ENCODE data around the gene UGGT2. TPM values are rescaled to one million over a fixed set of nuclear protein-coding genes. Genes with fewer than 3 reads are reported as not detected.
"Not testable (repeated sequence)": the region's sequence is repeated elsewhere in the genome, so short reads cannot be mapped to it uniquely, and the experiment has no call there.

The UGGT2 gene
- total RNA-seq, 1 donor from 2014 or later: 12.9 TPM

- DNase-seq (no peak), ATAC-seq (no peak)
- intact Hi-C loops (cut with micrococcal nuclease): no loop called here
Observed at GRCh38 chr13:96002322-96003131, 50.7 kb downstream of the UGGT2 start.

GRCh38 chr13:96000069-96000468 lies 53.1 kb downstream of the UGGT2 start:
- intact Hi-C loops (cut with micrococcal nuclease): no loop called here
- DNase-seq (no peak), ATAC-seq (no peak)

- DNase-seq (no peak), ATAC-seq (no peak)
- intact Hi-C loops (cut with micrococcal nuclease): no loop called here
Observed at GRCh38 chr13:95987841-95988240, 65.4 kb downstream of the UGGT2 start.

DNA sequence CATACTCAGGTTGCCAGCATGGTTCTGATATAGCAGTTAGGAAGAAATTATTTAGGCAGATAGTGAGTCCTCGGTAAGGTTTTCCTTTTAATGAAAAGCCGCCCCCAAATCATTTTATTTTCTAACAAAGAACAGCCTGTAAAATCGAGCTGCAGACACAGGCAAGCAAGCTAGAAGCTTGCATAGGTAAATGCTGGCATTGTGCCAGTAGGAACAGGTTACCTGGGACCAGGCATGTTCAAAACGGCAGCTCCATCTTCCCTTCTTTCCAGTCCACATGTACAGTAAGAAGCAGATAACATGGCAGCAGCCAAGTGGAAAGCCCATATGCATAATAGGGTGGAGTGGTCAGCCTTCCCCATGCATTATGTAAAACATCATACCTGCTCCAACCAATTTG lies 71.1 kb downstream of the UGGT2 start:
- intact Hi-C loops (cut with micrococcal nuclease): no loop called here
- ATAC-seq (no peak), DNase-seq (no peak)

- intact Hi-C loops (cut with micrococcal nuclease); DNase-seq; ATAC-seq: not testable (repeated sequence)
Observed at GRCh38 chr13:95972651-95973050, 80.5 kb downstream of the UGGT2 start.

- ATAC-seq (no peak), DNase-seq (no peak)
- intact Hi-C loops (cut with micrococcal nuclease): no loop called here
Observed at GRCh38 chr13:95970878-95971277, 82.3 kb downstream of the UGGT2 start.

- intact Hi-C loops (cut with micrococcal nuclease): no loop called here
- no peak for DNase-seq
- ATAC-seq: no peak
Observed at GRCh38 chr13:95968906-95969305, 84.3 kb downstream of the UGGT2 start.

DNA sequence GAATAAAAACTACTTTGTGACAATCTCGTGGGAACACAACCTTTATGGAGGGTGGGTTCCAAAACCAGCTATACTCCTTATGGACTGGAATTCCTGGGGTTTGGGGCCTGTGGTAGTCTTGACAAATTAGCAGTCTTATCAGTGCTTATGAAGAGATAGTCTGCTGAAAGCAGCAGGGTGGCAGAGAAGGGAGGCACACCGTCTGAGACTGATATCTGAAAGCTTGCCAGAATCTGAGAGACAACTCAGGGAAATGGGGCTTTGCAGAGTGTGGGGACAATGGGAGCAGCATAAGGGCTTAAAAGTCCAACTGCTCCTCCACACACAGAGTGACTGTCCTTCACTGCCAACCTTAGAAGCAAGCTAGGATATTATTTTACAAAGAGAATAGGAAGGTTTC lies 95.9 kb downstream of the UGGT2 start:
- ATAC-seq: no peak
- DNase-seq: no peak
- intact Hi-C loops (cut with micrococcal nuclease): no loop called here

- ATAC-seq: no peak
- intact Hi-C loops (cut with micrococcal nuclease): no loop called here
- no peak for DNase-seq
Observed at GRCh38 chr13:95956589-95957148, 96.5 kb downstream of the UGGT2 start.

DNA sequence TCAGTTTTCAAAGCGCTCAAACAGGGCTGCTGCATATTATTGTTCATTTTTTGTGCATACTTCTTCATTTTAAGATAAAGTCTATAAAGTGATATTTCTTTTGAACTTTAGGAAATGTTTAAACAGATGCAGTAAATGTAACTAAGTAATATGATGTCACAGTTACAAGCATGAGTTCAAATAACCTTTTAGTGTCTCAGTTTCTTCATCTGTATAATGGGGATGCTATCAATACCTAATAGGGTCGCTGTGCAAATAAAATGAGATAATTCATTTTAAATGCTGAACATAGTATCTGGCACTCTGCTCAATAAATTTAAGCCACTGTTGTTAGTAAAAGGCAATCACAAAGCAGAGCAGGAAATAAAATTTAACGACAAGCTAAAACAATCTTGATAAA lies 97.5 kb downstream of the UGGT2 start:
- intact Hi-C loops (cut with micrococcal nuclease): no loop called here
- no peak for ATAC-seq
- no peak for DNase-seq

GRCh38 chr13:95955255-95955654 lies 97.9 kb downstream of the UGGT2 start:
- DNase-seq (no peak), ATAC-seq (no peak)
- intact Hi-C loops (cut with micrococcal nuclease): no loop called here

DNA sequence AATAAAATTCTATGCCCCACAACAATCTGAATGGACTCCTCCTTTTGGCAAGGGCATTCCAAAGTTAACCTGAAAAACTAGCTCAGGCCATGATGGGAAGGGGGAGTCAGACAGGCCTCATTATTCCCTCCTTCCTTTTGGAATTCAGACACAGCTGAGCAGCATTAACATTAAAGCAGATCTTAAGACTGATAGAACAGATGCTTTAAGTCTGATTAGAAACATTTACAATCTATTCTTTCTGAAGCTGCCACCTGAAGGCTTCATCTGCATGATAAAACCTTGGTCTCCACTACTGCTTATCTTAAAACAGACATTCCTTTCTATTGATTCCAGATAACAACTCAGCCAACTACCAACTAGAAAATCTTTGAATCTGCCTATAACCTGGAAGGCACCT lies 98.9 kb downstream of the UGGT2 start:
- intact Hi-C loops (cut with micrococcal nuclease): no loop called here
- no peak for ATAC-seq
- DNase-seq: no peak

- no peak for ATAC-seq
- intact Hi-C loops (cut with micrococcal nuclease): no loop called here
- DNase-seq: no peak
Observed at GRCh38 chr13:95950103-95950502, 103.1 kb downstream of the UGGT2 start.

GRCh38 chr13:95948656-95949055 lies 104.5 kb downstream of the UGGT2 start:
- DNase-seq (no peak), ATAC-seq (no peak)
- intact Hi-C loops (cut with micrococcal nuclease): no loop called here

DNA sequence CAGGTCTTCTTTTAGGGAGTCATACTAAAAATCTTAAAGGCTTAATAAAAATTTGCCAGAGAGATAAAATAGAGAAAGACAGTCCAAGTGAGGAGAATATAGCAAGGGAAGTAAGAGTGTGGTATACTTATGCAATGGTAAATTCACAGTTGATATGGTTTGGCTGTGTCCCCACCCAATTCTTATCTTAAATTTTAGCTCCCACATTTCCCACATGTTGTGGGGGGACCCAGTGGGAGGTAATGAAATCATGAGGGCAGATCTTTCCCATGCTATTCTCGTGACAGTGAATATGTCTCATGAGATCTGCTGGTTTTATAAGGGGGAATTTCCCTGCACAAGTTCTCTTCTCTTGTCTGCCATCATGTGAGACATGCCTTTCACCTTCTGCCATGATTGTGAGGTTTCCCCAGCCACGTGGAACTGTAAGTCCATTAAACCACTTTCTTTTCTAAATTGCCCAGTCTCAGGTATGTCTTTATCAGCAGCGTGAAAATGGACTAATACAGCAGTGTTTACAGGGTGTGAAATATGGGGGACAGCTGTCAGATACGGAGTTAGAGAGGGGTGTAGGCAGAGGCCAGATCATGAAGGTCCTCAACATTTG lies 115.4 kb downstream of the UGGT2 start:
- DNase-seq: no peak
- no peak for ATAC-seq
- intact Hi-C loops (cut with micrococcal nuclease): no loop called here

DNA sequence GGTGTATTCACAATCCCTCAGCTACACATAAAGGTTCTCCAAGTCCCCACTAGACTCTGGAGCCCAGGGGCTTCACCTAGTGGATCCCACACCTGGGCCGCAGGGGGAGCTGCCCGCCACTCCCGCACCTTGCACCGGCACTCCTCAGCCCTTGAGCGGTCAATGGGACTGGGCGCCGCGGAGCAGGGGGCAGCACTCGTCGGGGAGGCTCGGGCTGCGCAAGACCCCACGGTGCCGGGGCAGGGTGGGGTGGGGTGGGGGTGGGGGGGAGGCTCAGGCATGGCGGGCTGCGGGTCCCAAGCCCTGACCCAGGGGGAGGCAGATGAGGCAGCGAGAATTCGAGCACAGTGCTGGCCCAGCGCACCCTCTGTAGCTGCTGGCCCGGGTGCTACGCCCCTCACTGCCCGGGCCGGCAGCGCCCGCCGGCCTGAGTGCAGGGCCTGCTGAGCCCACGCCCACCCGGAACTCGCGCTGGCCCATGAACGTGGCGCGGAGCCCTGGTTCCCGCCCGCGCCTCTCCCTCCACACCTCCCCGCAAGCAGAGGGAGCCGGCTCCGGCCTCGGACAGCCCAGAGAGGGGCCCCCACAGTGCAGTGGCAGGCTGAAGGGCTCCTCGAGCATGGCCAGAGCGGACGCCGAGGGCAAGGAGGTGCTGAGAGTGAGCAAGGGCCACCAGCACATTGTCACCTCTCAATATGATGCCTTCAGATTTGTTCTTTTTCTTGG lies 121.7 kb downstream of the UGGT2 start:
- DNase-seq: no peak
- intact Hi-C loops (cut with micrococcal nuclease): no loop called here
- no peak for ATAC-seq

- intact Hi-C loops (cut with micrococcal nuclease): no loop called here
- ATAC-seq: no peak
- no peak for DNase-seq
Observed at GRCh38 chr13:95929430-95929829, 123.8 kb downstream of the UGGT2 start.

DNA sequence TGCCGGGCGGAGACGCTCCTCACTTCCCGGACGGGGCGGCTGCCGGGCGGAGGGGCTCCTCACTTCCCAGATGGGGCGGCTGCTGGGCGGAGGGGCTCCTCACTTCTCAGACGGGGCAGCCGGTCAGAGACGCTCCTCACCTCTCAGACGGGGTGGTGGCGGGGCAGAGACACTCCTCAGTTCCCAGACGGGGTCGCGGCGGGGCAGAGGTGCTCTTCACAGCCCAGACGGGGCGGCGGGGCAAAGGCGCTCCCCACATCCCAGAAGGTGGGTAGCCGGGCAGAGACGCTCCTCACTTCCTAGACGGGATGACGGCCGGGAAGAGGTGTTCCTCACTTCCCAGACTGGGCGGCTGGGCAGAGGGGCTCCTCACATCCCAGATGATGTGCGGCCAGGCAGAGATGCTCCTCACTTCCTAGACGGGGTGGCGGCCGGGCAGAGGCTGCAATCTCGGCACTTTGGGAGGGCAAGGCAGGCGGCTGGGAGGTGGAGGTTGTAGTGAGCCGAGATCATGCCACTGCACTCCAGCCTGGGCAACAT lies 124.8 kb downstream of the UGGT2 start:
- intact Hi-C loops (cut with micrococcal nuclease); ATAC-seq; DNase-seq: not testable (repeated sequence)

DNA sequence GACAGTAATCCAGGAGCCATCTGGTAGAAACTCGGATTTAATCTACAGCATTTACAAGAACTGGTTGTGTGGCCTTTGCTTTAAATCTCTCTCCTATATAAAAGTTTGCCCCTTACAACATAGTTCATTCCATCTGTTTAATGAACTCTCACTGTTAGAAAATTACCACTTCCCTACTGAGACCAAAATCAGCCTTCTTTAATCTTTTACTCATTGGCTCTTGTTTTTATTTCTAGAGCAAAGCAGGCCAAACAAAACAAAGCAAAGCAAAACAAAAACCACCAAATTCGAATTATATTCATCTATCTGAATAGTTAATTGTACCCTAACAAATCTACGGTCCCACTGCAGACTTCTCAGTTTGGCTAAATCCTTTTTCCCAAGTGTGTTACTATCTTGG lies 127.0 kb downstream of the UGGT2 start:
- DNase-seq: no peak
- no peak for ATAC-seq
- intact Hi-C loops (cut with micrococcal nuclease): no loop called here

Measured in left ventricle myocardium superior (tissue), 1 donor.